Measurements from ENCODE around the gene AGBL4.

- TF ChIP-seq FOXP2 (optimal IDR thresholded peaks at IDR 0.05; ENCODE audit: control extremely low read depth, extremely low read length, insufficient read depth): no peak
- TF ChIP-seq EZH2 (IDR thresholded peaks at IDR 0.05): no peak
- no peak for TF ChIP-seq POLR2AphosphoS5 (IDR thresholded peaks at IDR 0.05; ENCODE audit: borderline replicate concordance, low read depth, low read length)
These were observed 607.0 kb downstream of the AGBL4 start for GRCh38 chr1:49416758-49417157.

All from SK-N-MC (cell line).